LNCAP (cell line): ENCODE results near the gene AEBP1.

Experiments used
- CTCF ChIP-seq: fragments of 450-650 bp; IDR thresholded peaks from 2 replicates; pipeline ENCODE4 v1.5.1; 2017; ENCODE audit warnings: mild to moderate bottlenecking

The AEBP1 gene

GRCh38 chr7:44158873-44159631, 54.9 kb downstream of the AEBP1 start:
- no peak for TF ChIP-seq CTCF

- TF ChIP-seq CTCF = no peak
Observed at GRCh38 chr7:44159824-44160630, 55.9 kb downstream of the AEBP1 start.

- no peak for TF ChIP-seq CTCF
Observed at GRCh38 chr7:44161371-44161770, 57.2 kb downstream of the AEBP1 start.

- TF ChIP-seq CTCF = no peak
Observed at GRCh38 chr7:44162179-44162578, 58.0 kb downstream of the AEBP1 start.

- TF ChIP-seq CTCF = no peak
Observed at GRCh38 chr7:44162785-44163395, 58.7 kb downstream of the AEBP1 start.

- no peak for TF ChIP-seq CTCF
Observed at GRCh38 chr7:44163591-44163990, 59.4 kb downstream of the AEBP1 start.
